K562 (cell line): Measurements from ENCODE around the gene AGAP1. TPM values are rescaled to one million over a fixed set of nuclear protein-coding genes. Genes with fewer than 3 reads are reported as not detected.

Experiments
- ATAC-seq: fragments of 200-7000 bp; cut with Tn5 transposase; 3 replicates; pipeline ENCODE4 v1.9.1; 2020; ENCODE audit warnings: moderate library complexity
- BruUV-seq: library from RNA; stranded (reverse); fragments of 400-500 nt; replicated peaks from 2 replicates; lab custom pipeline; 2021; lab: Mats Ljungman, UMichigan
- CTCF ChIA-PET: fragments of 300-600 bp; formaldehyde crosslinking; extraction: SDS; loops from one replicate; lab custom pipeline; 2021; ENCODE audit warnings: low intra/inter-chr PET ratio; lab: Yijun Ruan, JAX
- POLR2A ChIA-PET: fragments of 300-600, 350-650 bp; sonication (Branson Sonifier 250); formaldehyde crosslinking; extraction: SDS; loops from one replicate; lab custom pipeline; 2021; ENCODE audit warnings: antibody characterized with exemption, inconsistent platforms; lab: Yijun Ruan, JAX
- DNase-seq, 4 experiments: peaks; one replicate each; pipeline versions ENCODE4 v3.0.0 to v3.0.0-alpha.2; 2011 to 2018; ENCODE audit warnings: low spot score in 3 of 4, mixed read lengths in 3 of 4; ENCODE audit errors: extremely low read depth in 1 of 4
- FAIRE-seq: peaks from 2 replicates; lab custom pipeline; 2011; peaks lifted over from hg19 to GRCh38; lab: Jason Lieb, UNC
- H2AFZ ChIP-seq: 2 replicates; pipeline ENCODE4 v1.6.0; 2011; ENCODE audit warnings: low read depth, low read length, control low read depth, inconsistent platforms
- H3K27ac ChIP-seq: fragments of 200-600 bp; 3 replicates; pipeline ENCODE4 v1.8.0; 2011; ENCODE audit warnings: low read depth, mild to moderate bottlenecking, control low read depth, inconsistent platforms, low read length, moderate library complexity, mixed read lengths; ENCODE audit errors: extremely low read depth
- H3K27me3 ChIP-seq, 2 experiments: fragments of 300-600 bp in 1 of 2; 2 replicates in 1 of 2; 3 replicates in 1 of 2; pipeline versions ENCODE4 v1.6.0 to v1.8.0; 2011; ENCODE audit warnings: inconsistent platforms in 2 of 2, low read length in 2 of 2, mild to moderate bottlenecking in 1 of 2, mixed read lengths in 1 of 2, moderate library complexity in 1 of 2; ENCODE audit not compliant: control insufficient read depth in 2 of 2, insufficient read depth in 2 of 2
- H3K36me3 ChIP-seq: fragments of 300-600 bp; 3 replicates; pipeline ENCODE4 v1.8.0; 2011; ENCODE audit warnings: mild to moderate bottlenecking, low read length, inconsistent platforms; ENCODE audit not compliant: control insufficient read depth, insufficient read depth
- H3K4me1 ChIP-seq, 2 experiments: fragments of 200-600 bp in 1 of 2; replicated peaks in 1 of 2; 2 replicates in 1 of 2; 3 replicates in 1 of 2; pipeline versions ENCODE4 v1.5.1 to v1.8.0; 2011; ENCODE audit warnings: inconsistent platforms in 2 of 2, low read length in 2 of 2, mild to moderate bottlenecking in 1 of 2, mixed read lengths in 1 of 2, moderate library complexity in 1 of 2; ENCODE audit not compliant: control insufficient read depth in 2 of 2, insufficient read depth in 2 of 2
- H3K4me2 ChIP-seq: 2 replicates; pipeline ENCODE4 v1.6.1; 2011; ENCODE audit warnings: low read length, control low read depth, inconsistent platforms, mixed read lengths; ENCODE audit not compliant: insufficient read depth
- H3K4me3 ChIP-seq: fragments of 200-600 bp; sonication (generic), shearing (Covaris generic); 2 replicates; pipeline ENCODE4 v1.5.1; 2016; ENCODE audit warnings: control low read depth, inconsistent platforms
- H3K79me2 ChIP-seq: fragments of 200-600 bp; 3 replicates; pipeline ENCODE4 v1.8.0; 2011; ENCODE audit warnings: low read length, inconsistent platforms; ENCODE audit not compliant: control insufficient read depth, insufficient read depth
- H3K9ac ChIP-seq, 2 experiments: 2 replicates each; pipeline versions ENCODE4 v1.6.0 to v1.6.1; 2011; ENCODE audit warnings: low read depth in 2 of 2, low read length in 2 of 2, control low read depth in 1 of 2, inconsistent platforms in 1 of 2, mild to moderate bottlenecking in 1 of 2, mixed read lengths in 1 of 2; ENCODE audit not compliant: insufficient read depth in 1 of 2
- H3K9me1 ChIP-seq: one replicate; pipeline ENCODE4 v1.6.0; 2011; ENCODE audit warnings: inconsistent platforms, mild to moderate bottlenecking, low read length, moderate library complexity; ENCODE audit not compliant: control insufficient read depth, insufficient read depth
- H3K9me3 ChIP-seq: replicated peaks from 2 replicates; pipeline ENCODE4 v1.5.1; 2011; ENCODE audit warnings: low read depth, low read length, inconsistent platforms; ENCODE audit not compliant: control insufficient read depth, insufficient read depth
- H4K20me1 ChIP-seq: replicated peaks from 2 replicates; pipeline ENCODE4 v1.6.1; 2011; ENCODE audit warnings: low read length, inconsistent platforms, mixed read lengths; ENCODE audit not compliant: control insufficient read depth, insufficient read depth
- DEAF1 ChIP-seq: fragments of 450-650 bp; formaldehyde crosslinking; IDR thresholded peaks from 2 replicates; pipeline ENCODE4 v1.4.0; 2020; ENCODE audit warnings: mild to moderate bottlenecking, moderate library complexity
- E2F5 ChIP-seq: sonication (generic); formaldehyde crosslinking; IDR thresholded peaks from 2 replicates; pipeline ENCODE4 v1.8.0; 2022; ENCODE audit warnings: mild to moderate bottlenecking, missing genetic modification reagents
- MGA ChIP-seq: fragments of 450-650 bp; IDR thresholded peaks from 2 replicates; pipeline ENCODE4 v1.6.1; 2016; ENCODE audit warnings: mild to moderate bottlenecking, moderate library complexity
- SMC3 ChIP-seq: conservative IDR thresholded peaks from 2 replicates; pipeline ENCODE4 v1.6.1; 2011; ENCODE audit warnings: low read depth, low read length, improper control_type of control experiment; ENCODE audit not compliant: insufficient read depth
- ZNF408 ChIP-seq: fragments of 250-450 bp; sonication (Bioruptor Pico); IDR thresholded peaks from 2 replicates; pipeline ENCODE4 v1.4.0; 2020; ENCODE audit warnings: low read depth, mild to moderate bottlenecking, moderate library complexity
- ZNF436 ChIP-seq: fragments of 250-450, 450-650 bp; sonication (Bioruptor Pico); formaldehyde crosslinking; IDR thresholded peaks from 2 replicates; pipeline ENCODE4 v1.7.0; 2020; ENCODE audit warnings: mild to moderate bottlenecking
- WGBS: fragments of 100-300 bp; shearing (Covaris generic); methylation state at CpG from one replicate; pipeline ENCODE4 v1.1.6; 2016; ENCODE audit warnings: low coverage, mixed read lengths; ENCODE audit not compliant: insufficient coverage; ENCODE audit errors: missing lambda C conversion rate; 5-methylcytosine and 5-hydroxymethylcytosine counted together
- in situ Hi-C: fragments of 300-500 bp; cut with MboI; formaldehyde crosslinking; loops from 4 replicates; pipeline ENCODE4 v1.15.0; 2018; ENCODE audit warnings: inconsistent platforms, mixed read lengths
- intact Hi-C: fragments of 100-400 bp; cut with micrococcal nuclease; formaldehyde crosslinking; loops from 2 replicates; pipeline ENCODE4 v1.14.2; 2022
- polyA plus RNA-seq, 8 experiments: library from polyadenylated mRNA; depleted of rRNA in 4 of 8; stranded (reverse) in 5 of 8; unstranded in 3 of 8; fragments of >200 nt; fragmentation: Nextera tagmentation in 2 of 8; fragmentation: Illumina TruSeq in 1 of 8; extraction: Ambion mirVana in 2 of 8; extraction: Trizol in 1 of 8; gene quantifications; 2 replicates each; pipeline versions ENCODE4 v1.2.1 to v1.2.3, GENCODE V29; 2011 to 2014; ENCODE audit warnings: inconsistent platforms in 1 of 8, missing spikeins in 1 of 8
- total RNA-seq, 7 experiments: library from RNA; depleted of rRNA in 6 of 7; stranded (reverse); fragments of >200 nt in 6 of 7; fragmentation: Illumina TruSeq in 2 of 7; extraction: Trizol in 2 of 7; gene quantifications; 2 replicates each; pipeline versions ENCODE4 v1.2.1 to v1.2.3, GENCODE V29; 2011 to 2021; ENCODE audit warnings: low replicate concordance in 1 of 7

The AGAP1 gene
- total and polyA plus RNA-seq, 9 of the 15 experiments (the other 6 are each of a cell fraction or from before 2014, with no cell fraction given) = 1.3 to 24.0 (median 10.6) TPM

- H2AFZ ChIP-seq = no peak overlapping the region
- no peak overlapping the region for H3K4me2 ChIP-seq
- ChIA-PET POLR2A (interaction anchor here (0.7 to 1.0 kb wide), 3 partner anchors 16 to 640 kb away, joined by 3 to 4 read pairs (median 3); no protein-coding TSS in a partner anchor), CTCF (no interaction called here)
- no peak for ATAC-seq
- no peak for FAIRE-seq
- peaks cover 88% of the 10 kb centered on the region for H3K79me2 ChIP-seq
- WGBS = 88% methylated on average over 23 of the region's 28 CpGs
- H3K9ac ChIP-seq = no peak overlapping the region; a peak in 1 of 4 replicates
- no peaks in the 10 kb centered on the region for H3K9me3 ChIP-seq
- no peaks in the 10 kb centered on the region for H3K36me3 ChIP-seq
- BruUV-seq = no TSS peak
- no peaks in the 10 kb centered on the region for H3K27me3 ChIP-seq
- H3K4me1 ChIP-seq = peaks cover 0 to 5% of the 10 kb centered on the region in 2 experiments; a peak in 1 of 5 replicates
- DNase-seq = no peak
- in situ Hi-C loops (no loop called here), intact Hi-C loops (no loop called here)
- H4K20me1 ChIP-seq = peaks cover 29% of the 10 kb centered on the region
- H3K27ac ChIP-seq = no peak overlapping the region
- H3K9me1 ChIP-seq = peaks cover 3% of the 10 kb centered on the region
- no peak overlapping the region for H3K4me3 ChIP-seq
- TF ChIP-seq MGA = no peak
- TF ChIP-seq E2F5 (CRISPR knock-in tag) = no peak
- TF ChIP-seq DEAF1 = no peak
- TF ChIP-seq ZNF408 (CRISPR knock-in tag) = no peak
- no peak for TF ChIP-seq ZNF436 (CRISPR knock-in tag)
- no peak for TF ChIP-seq SMC3
Measured at GRCh38 chr2:235577404-235578330, 83.8 kb downstream of the AGAP1 start.
